Neuronal stem cell (in vitro differentiated cells): ENCODE data around the gene PSMD1.

Source experiments
- DNase-seq: peaks from one replicate; pipeline ENCODE4 v3.0.0-alpha.2; 2013; ENCODE audit warnings: low spot score
- H2AFZ ChIP-seq: one replicate; pipeline ENCODE4 v1.6.1; 2013; ENCODE audit warnings: mild to moderate bottlenecking, low read length, inconsistent platforms
- H2AK5ac ChIP-seq: 2 replicates; pipeline ENCODE4 v1.6.1; 2013; ENCODE audit warnings: low read depth, mild to moderate bottlenecking, inconsistent platforms, low read length, moderate library complexity, mixed read lengths
- H2BK120ac ChIP-seq: 2 replicates; pipeline ENCODE4 v1.6.1; 2013; ENCODE audit warnings: low read depth, mild to moderate bottlenecking, inconsistent platforms, low read length, moderate library complexity, mixed read lengths
- H2BK12ac ChIP-seq: one replicate; pipeline ENCODE4 v1.6.1; 2013; ENCODE audit warnings: low read length, inconsistent platforms
- H2BK15ac ChIP-seq: 2 replicates; pipeline ENCODE4 v1.6.1; 2013; ENCODE audit warnings: mild to moderate bottlenecking, low read length, inconsistent platforms, mixed read lengths
- H2BK5ac ChIP-seq: one replicate; pipeline ENCODE4 v1.6.1; 2013; ENCODE audit warnings: inconsistent platforms, mild to moderate bottlenecking, low read length, moderate library complexity
- H3K14ac ChIP-seq: one replicate; pipeline ENCODE4 v1.6.1; 2013; ENCODE audit warnings: low read length, inconsistent platforms
- H3K18ac ChIP-seq: 2 replicates; pipeline ENCODE4 v1.6.1; 2013; ENCODE audit warnings: low read length, inconsistent platforms
- H3K23ac ChIP-seq: 2 replicates; pipeline ENCODE4 v1.6.1; 2013; ENCODE audit warnings: low read depth, mild to moderate bottlenecking, mixed read lengths, low read length, inconsistent platforms; ENCODE audit not compliant: poor library complexity
- H3K27ac ChIP-seq: replicated peaks from 3 replicates; pipeline ENCODE4 v1.5.1; 2013; ENCODE audit warnings: low read length, inconsistent platforms
- H3K27me3 ChIP-seq, 3 experiments: 2 replicates each; pipeline ENCODE4 v1.6.1; 2013; ENCODE audit warnings: low read length in 3 of 3, mild to moderate bottlenecking in 2 of 3, inconsistent platforms in 1 of 3, low read depth in 1 of 3, mixed read lengths in 1 of 3, moderate library complexity in 1 of 3; ENCODE audit not compliant: control insufficient read depth in 3 of 3, insufficient read depth in 3 of 3
- H3K36me3 ChIP-seq, 2 donors: replicated peaks in 1 of 2; 2 replicates each; pipeline ENCODE4 v1.6.1; 2013; ENCODE audit warnings: low read length in 2 of 2; ENCODE audit not compliant: control insufficient read depth in 2 of 2, insufficient read depth in 2 of 2
- H3K4ac ChIP-seq: 2 replicates; pipeline ENCODE4 v1.6.1; 2013; ENCODE audit warnings: inconsistent platforms, mild to moderate bottlenecking, low read length, moderate library complexity
- H3K4me1 ChIP-seq, 2 donors: 1 replicate in 1 of 2; 2 replicates in 1 of 2; pipeline ENCODE4 v1.6.1; 2013; ENCODE audit warnings: low read length in 2 of 2, low read depth in 1 of 2; ENCODE audit not compliant: control insufficient read depth in 2 of 2, insufficient read depth in 1 of 2
- H3K4me2 ChIP-seq: one replicate; pipeline ENCODE4 v1.6.1; 2013; ENCODE audit warnings: mild to moderate bottlenecking, low read length, inconsistent platforms; ENCODE audit not compliant: insufficient read depth, poor library complexity, severe bottlenecking
- H3K4me3 ChIP-seq, 2 donors: 2 replicates each; pipeline ENCODE4 v1.5.1; 2013; ENCODE audit warnings: low read length in 2 of 2, mild to moderate bottlenecking in 2 of 2, inconsistent platforms in 1 of 2, moderate library complexity in 1 of 2
- H3K79me1 ChIP-seq: one replicate; pipeline ENCODE4 v1.6.1; 2013; ENCODE audit warnings: low read depth, mild to moderate bottlenecking, inconsistent platforms, low read length, moderate library complexity
- H3K9ac ChIP-seq: one replicate; pipeline ENCODE4 v1.6.1; 2013; ENCODE audit warnings: mild to moderate bottlenecking, low read depth, low read length, inconsistent platforms; ENCODE audit not compliant: poor library complexity
- H3K9me3 ChIP-seq, 2 donors: replicated peaks in 1 of 2; 2 replicates each; pipeline versions ENCODE3 to v1.6.1; 2013; ENCODE audit warnings: low read length in 2 of 2, mild to moderate bottlenecking in 2 of 2, inconsistent platforms in 1 of 2, low read depth in 1 of 2, mixed read lengths in 1 of 2, moderate library complexity in 1 of 2; ENCODE audit not compliant: control insufficient read depth in 2 of 2, insufficient read depth in 1 of 2
- H4K8ac ChIP-seq: one replicate; pipeline ENCODE4 v1.6.1; 2013; ENCODE audit warnings: low read depth, mild to moderate bottlenecking, inconsistent platforms, low read length, moderate library complexity
- H4K91ac ChIP-seq: one replicate; pipeline ENCODE4 v1.6.1; 2013; ENCODE audit warnings: low read length, low read depth, mild to moderate bottlenecking, inconsistent platforms; ENCODE audit not compliant: poor library complexity
- WGBS, 2 donors: extraction: QIAGEN DNeasy Blood & Tissue Kit; methylation state at CpG; one replicate each; pipeline ENCODE4 v1.1.7; 2013; ENCODE audit warnings: missing lambda C conversion rate in 2 of 2, mixed read lengths in 1 of 2; ENCODE audit not compliant: insufficient read length in 2 of 2, insufficient replicate concordance in 1 of 2; ENCODE audit errors: extremely low coverage in 2 of 2; 5-methylcytosine and 5-hydroxymethylcytosine counted together

PSMD1 gene

GRCh38 chr2:231127936-231128335 lies 71.3 kb downstream of the PSMD1 start:
- H3K9ac ChIP-seq = no peak overlapping the region
- no peaks in the 10 kb centered on the region for H3K27me3 ChIP-seq
- no peak overlapping the region for H3K4me2 ChIP-seq
- H2BK12ac ChIP-seq = no peak overlapping the region
- no peak overlapping the region for H2AK5ac ChIP-seq
- no peaks in the 10 kb centered on the region for H3K9me3 ChIP-seq
- no peak overlapping the region for H2BK120ac ChIP-seq
- H2BK5ac ChIP-seq = no peak overlapping the region
- DNase-seq = no peak
- no peak overlapping the region for H2AFZ ChIP-seq
- no CpG with 5 or more reads among the region's 1 CpG for WGBS, 2 donors
- H2BK15ac ChIP-seq = no peak overlapping the region
- H4K91ac ChIP-seq = no peak overlapping the region
- no peak overlapping the region for H3K4ac ChIP-seq
- H3K36me3 ChIP-seq = peaks cover 0 to 3% of the 10 kb centered on the region in 2 donors
- H3K23ac ChIP-seq = no peak overlapping the region
- H3K79me1 ChIP-seq = no peaks in the 10 kb centered on the region
- H3K4me3 ChIP-seq = no peak overlapping the region
- H4K8ac ChIP-seq = no peak overlapping the region
- no peak overlapping the region for H3K27ac ChIP-seq
- no peak overlapping the region for H3K18ac ChIP-seq
- peaks cover 2 to 21% of the 10 kb centered on the region in 2 donors for H3K4me1 ChIP-seq
- H3K14ac ChIP-seq = no peak overlapping the region

- Histone ChIP-seq H3K9ac (no peak overlapping the region), H3K27ac (no peak overlapping the region), H3K23ac (no peak overlapping the region), H2BK15ac (no peak overlapping the region), H3K4ac (no peak overlapping the region), H3K4me2 (no peak overlapping the region), H3K79me1 (no peaks in the 10 kb centered on the region), H2BK5ac (no peak overlapping the region), H4K8ac (no peak overlapping the region), H2BK12ac (no peak overlapping the region), H3K9me3 (no peaks in the 10 kb centered on the region), H2BK120ac (no peak overlapping the region), H2AK5ac (no peak overlapping the region), H3K18ac (no peak overlapping the region), H2AFZ (no peak overlapping the region), H4K91ac (no peak overlapping the region), H3K14ac (no peak overlapping the region), H3K36me3 (peaks cover 0 to 3% of the 10 kb centered on the region in 2 donors), H3K27me3 (no peaks in the 10 kb centered on the region), H3K4me3 (no peak overlapping the region), H3K4me1 (peaks cover 0 to 18% of the 10 kb centered on the region in 2 donors)
- DNase-seq = no peak
These were observed 71.9 kb downstream of the PSMD1 start for GRCh38 chr2:231128541-231128940.

- no CpG with 5 or more reads among the region's 1 CpG for WGBS, 2 donors
- no peak overlapping the region for H3K27ac ChIP-seq
- DNase-seq = no peak
- no peak overlapping the region for H3K4ac ChIP-seq
- H3K4me1 ChIP-seq = peaks cover 0 to 11% of the 10 kb centered on the region in 2 donors
- H3K4me3 ChIP-seq = no peak overlapping the region
- H2BK12ac ChIP-seq = no peak overlapping the region
- H2BK120ac ChIP-seq = no peak overlapping the region
- H2BK15ac ChIP-seq = no peak overlapping the region
- H3K79me1 ChIP-seq = no peaks in the 10 kb centered on the region
- H3K36me3 ChIP-seq = peaks cover 0 to 3% of the 10 kb centered on the region in 2 donors
- no peak overlapping the region for H3K23ac ChIP-seq
- no peak overlapping the region for H3K18ac ChIP-seq
- H2AK5ac ChIP-seq = no peak overlapping the region
- H3K9me3 ChIP-seq = no peaks in the 10 kb centered on the region
- no peak overlapping the region for H3K4me2 ChIP-seq
- H3K27me3 ChIP-seq = no peaks in the 10 kb centered on the region
- H3K14ac ChIP-seq = no peak overlapping the region
- no peak overlapping the region for H2BK5ac ChIP-seq
- no peak overlapping the region for H2AFZ ChIP-seq
- no peak overlapping the region for H4K91ac ChIP-seq
- H4K8ac ChIP-seq = no peak overlapping the region
- no peak overlapping the region for H3K9ac ChIP-seq
These were observed 72.5 kb downstream of the PSMD1 start for GRCh38 chr2:231129216-231129615.

- H3K27me3 ChIP-seq = no peaks in the 10 kb centered on the region
- H3K23ac ChIP-seq = no peak overlapping the region
- H3K18ac ChIP-seq = no peak overlapping the region
- H3K4me3 ChIP-seq = no peak overlapping the region
- no peak overlapping the region for H2BK12ac ChIP-seq
- no peaks in the 10 kb centered on the region for H3K79me1 ChIP-seq
- H2AFZ ChIP-seq = no peak overlapping the region
- no peak overlapping the region for H3K9ac ChIP-seq
- no peak overlapping the region for H2AK5ac ChIP-seq
- no peak overlapping the region for H3K4ac ChIP-seq
- H3K4me2 ChIP-seq = no peak overlapping the region
- H3K27ac ChIP-seq = no peak overlapping the region
- H4K8ac ChIP-seq = no peak overlapping the region
- H3K4me1 ChIP-seq = no peaks in the 10 kb centered on the region
- H2BK5ac ChIP-seq = no peak overlapping the region
- WGBS, 2 donors = no CpG with 5 or more reads among the region's 6 CpGs
- no peak overlapping the region for H3K14ac ChIP-seq
- no peak overlapping the region for H2BK15ac ChIP-seq
- H3K36me3 ChIP-seq = peaks cover 0 to 3% of the 10 kb centered on the region in 2 donors
- no peak overlapping the region for H2BK120ac ChIP-seq
- no peak for DNase-seq
- H4K91ac ChIP-seq = no peak overlapping the region
- H3K9me3 ChIP-seq = no peaks in the 10 kb centered on the region
These were observed 73.8 kb downstream of the PSMD1 start for GRCh38 chr2:231130336-231131056.
